Adrenal gland (tissue), 5 donors: ENCODE data around the gene KIRREL3.

Experiments used
- POLR2A ChIP-seq, 2 donors: fragments of 450-650 bp; IDR thresholded peaks; one replicate each; pipeline ENCODE4 v1.6.1; 2017; ENCODE audit warnings: antibody characterized with exemption in 2 of 2, mild to moderate bottlenecking in 2 of 2, moderate library complexity in 1 of 2
- TF ChIP-seq, protein P1 (sequence below), 6 experiments: fragments of 450-650 bp in 4 of 6; fragments of 200-600 bp in 2 of 6; sonication (generic) in 1 of 6; IDR thresholded peaks; 1 replicate in 5 of 6; 2 replicates in 1 of 6; pipeline versions ENCODE4 v1.5.1 to v1.8.0; 2016 to 2021; ENCODE audit warnings: antibody characterized with exemption in 6 of 6, mild to moderate bottlenecking in 2 of 6, moderate library complexity in 1 of 6
- donor health status: DM: no; HTN: no; CAD: no.

- TF ChIP-seq, protein P1, sequence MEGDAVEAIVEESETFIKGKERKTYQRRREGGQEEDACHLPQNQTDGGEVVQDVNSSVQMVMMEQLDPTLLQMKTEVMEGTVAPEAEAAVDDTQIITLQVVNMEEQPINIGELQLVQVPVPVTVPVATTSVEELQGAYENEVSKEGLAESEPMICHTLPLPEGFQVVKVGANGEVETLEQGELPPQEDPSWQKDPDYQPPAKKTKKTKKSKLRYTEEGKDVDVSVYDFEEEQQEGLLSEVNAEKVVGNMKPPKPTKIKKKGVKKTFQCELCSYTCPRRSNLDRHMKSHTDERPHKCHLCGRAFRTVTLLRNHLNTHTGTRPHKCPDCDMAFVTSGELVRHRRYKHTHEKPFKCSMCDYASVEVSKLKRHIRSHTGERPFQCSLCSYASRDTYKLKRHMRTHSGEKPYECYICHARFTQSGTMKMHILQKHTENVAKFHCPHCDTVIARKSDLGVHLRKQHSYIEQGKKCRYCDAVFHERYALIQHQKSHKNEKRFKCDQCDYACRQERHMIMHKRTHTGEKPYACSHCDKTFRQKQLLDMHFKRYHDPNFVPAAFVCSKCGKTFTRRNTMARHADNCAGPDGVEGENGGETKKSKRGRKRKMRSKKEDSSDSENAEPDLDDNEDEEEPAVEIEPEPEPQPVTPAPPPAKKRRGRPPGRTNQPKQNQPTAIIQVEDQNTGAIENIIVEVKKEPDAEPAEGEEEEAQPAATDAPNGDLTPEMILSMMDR (IDR thresholded peaks at IDR 0.05) = no peak
- no peak for TF ChIP-seq POLR2A (IDR thresholded peaks at IDR 0.05)
Observed at GRCh38 chr11:126462422-126462821, 538.1 kb downstream of the KIRREL3 start.
